Adipocyte (in vitro differentiated cells): ENCODE data around the gene MAST1.

Experiments used
- DNase-seq: peaks from one replicate; pipeline ENCODE4 v3.0.0-alpha.2; 2015; ENCODE audit warnings: low read depth
- H3K27me3 ChIP-seq: replicated peaks from 2 replicates; pipeline ENCODE4 v1.7.0; 2013; ENCODE audit warnings: mild to moderate bottlenecking, low read length, moderate library complexity; ENCODE audit not compliant: control insufficient read depth, insufficient read depth
- H3K36me3 ChIP-seq: 2 replicates; pipeline ENCODE4 v1.7.0; 2013; ENCODE audit warnings: low read length, mild to moderate bottlenecking, moderate library complexity; ENCODE audit not compliant: control insufficient read depth, insufficient read depth, severe bottlenecking
- H3K4me1 ChIP-seq: 2 replicates; pipeline ENCODE4 v1.7.0; 2013; ENCODE audit warnings: mild to moderate bottlenecking, low read length, moderate library complexity; ENCODE audit not compliant: control insufficient read depth, insufficient read depth
- H3K4me3 ChIP-seq: 2 replicates; pipeline ENCODE4 v1.7.0; 2013; ENCODE audit warnings: mild to moderate bottlenecking, low read length, moderate library complexity
- H3K9ac ChIP-seq: 2 replicates; pipeline ENCODE4 v1.7.0; 2013; ENCODE audit warnings: mild to moderate bottlenecking, low read length, moderate library complexity
- H3K9me3 ChIP-seq: 2 replicates; pipeline ENCODE4 v1.7.0; 2013; ENCODE audit warnings: mild to moderate bottlenecking, low read length, moderate library complexity; ENCODE audit not compliant: control insufficient read depth

The MAST1 gene

GRCh38 chr19:12833738-12834565 lies 4.4 kb upstream of the MAST1 start:
- Histone ChIP-seq H3K9ac (no peak overlapping the region), H3K36me3 (no peaks in the 10 kb centered on the region), H3K27me3 (peaks cover 78% of the 10 kb centered on the region), H3K4me1 (no peaks in the 10 kb centered on the region), H3K4me3 (no peak overlapping the region), H3K9me3 (no peaks in the 10 kb centered on the region)
- DNase-seq: peak; percentile 53

DNA sequence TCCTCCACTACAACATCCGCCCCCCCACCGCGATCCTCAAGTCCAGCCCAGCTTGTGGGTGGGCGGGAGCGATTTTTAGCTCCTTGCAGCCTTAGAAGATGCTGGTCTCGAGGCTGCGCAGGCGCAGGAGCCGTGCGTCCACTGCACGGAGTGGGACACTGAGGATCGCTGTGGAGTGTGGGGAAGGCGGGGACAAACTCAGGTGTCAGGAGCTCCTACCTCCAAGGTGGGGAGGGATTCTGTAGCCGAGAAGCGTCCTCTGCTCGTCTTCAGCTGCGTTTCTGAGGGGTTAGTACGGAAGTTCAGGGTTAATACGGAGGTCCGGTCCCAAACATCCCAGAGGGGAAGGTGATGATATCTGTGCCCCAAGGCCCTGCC lies 3.8 kb upstream of the MAST1 start, which contains the start of gene RTBDN:
TSS of gene RTBDN (minus strand) at position 14 of the 378 bp plus-strand sequence. CDS start 4,600 bp downstream, outside the sequence.
- no peaks in the 10 kb centered on the region for H3K4me1 ChIP-seq
- peaks cover 80% of the 10 kb centered on the region for H3K27me3 ChIP-seq
- no peak for DNase-seq
- H3K36me3 ChIP-seq: no peaks in the 10 kb centered on the region
- H3K9ac ChIP-seq: no peak within 1 kb of the TSS
- H3K9me3 ChIP-seq: no peaks in the 10 kb centered on the region
- no peak within 1 kb of the TSS for H3K4me3 ChIP-seq

GRCh38 chr19:12834976-12835757 lies 3.1 kb upstream of the MAST1 start:
- Histone ChIP-seq H3K27me3 (peaks cover 79% of the 10 kb centered on the region), H3K9me3 (no peaks in the 10 kb centered on the region), H3K4me1 (no peaks in the 10 kb centered on the region), H3K36me3 (no peaks in the 10 kb centered on the region), H3K4me3 (no peak overlapping the region), H3K9ac (no peak overlapping the region)
- DNase-seq: peak; percentile 42

DNA sequence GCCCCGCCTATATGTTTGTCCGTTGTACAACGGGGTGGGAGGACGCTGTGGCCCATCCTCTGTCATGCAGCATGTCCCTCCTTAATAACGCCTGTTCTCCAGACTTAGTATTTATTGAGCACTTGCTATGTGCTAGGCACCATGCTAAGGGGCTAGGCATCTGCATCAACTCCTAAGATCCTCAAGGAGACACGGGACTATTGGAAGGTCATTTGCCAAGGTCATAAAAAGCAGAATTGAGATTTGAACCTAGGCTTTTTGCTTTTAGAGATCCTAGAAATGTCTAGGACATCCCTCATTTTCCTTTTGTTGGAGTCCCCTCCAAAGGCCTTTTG lies 1.8 kb upstream of the MAST1 start:
- H3K27me3 ChIP-seq: peaks cover 82% of the 10 kb centered on the region

DNA sequence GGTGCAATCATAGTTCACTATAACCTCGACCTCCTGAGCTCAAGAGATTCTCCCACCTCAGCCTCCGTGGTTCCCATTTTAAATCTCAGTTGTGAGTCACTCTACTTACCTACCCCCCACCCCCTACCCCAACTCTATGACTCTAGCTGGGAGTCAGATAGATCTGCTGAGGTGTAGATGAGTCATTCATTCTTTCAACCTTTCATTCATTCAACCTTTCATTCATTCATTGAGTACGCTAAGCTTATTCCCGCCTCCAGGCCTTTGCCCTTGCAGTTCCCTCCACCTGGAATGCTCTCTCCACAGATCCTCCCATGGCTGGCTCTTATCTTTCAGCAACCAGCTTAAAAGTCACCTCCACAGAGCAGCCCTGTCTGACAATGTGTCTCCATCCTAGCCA lies 1.1 kb upstream of the MAST1 start:
- H3K36me3 ChIP-seq: no peaks in the 10 kb centered on the region
- H3K4me1 ChIP-seq: peaks cover 7% of the 10 kb centered on the region
- no peak overlapping the region for H3K4me3 ChIP-seq
- no peaks in the 10 kb centered on the region for H3K9me3 ChIP-seq
- H3K27me3 ChIP-seq: peaks cover 82% of the 10 kb centered on the region
- no peak overlapping the region for H3K9ac ChIP-seq
- no peak for DNase-seq

More for the DNA sequence above, 1.8 kb upstream of the MAST1 start:
- H3K9ac ChIP-seq: no peak overlapping the region
- H3K36me3 ChIP-seq: no peaks in the 10 kb centered on the region
- H3K4me3 ChIP-seq: no peak overlapping the region
- peaks cover 7% of the 10 kb centered on the region for H3K4me1 ChIP-seq
- DNase-seq: no peak
- H3K9me3 ChIP-seq: no peaks in the 10 kb centered on the region

DNA sequence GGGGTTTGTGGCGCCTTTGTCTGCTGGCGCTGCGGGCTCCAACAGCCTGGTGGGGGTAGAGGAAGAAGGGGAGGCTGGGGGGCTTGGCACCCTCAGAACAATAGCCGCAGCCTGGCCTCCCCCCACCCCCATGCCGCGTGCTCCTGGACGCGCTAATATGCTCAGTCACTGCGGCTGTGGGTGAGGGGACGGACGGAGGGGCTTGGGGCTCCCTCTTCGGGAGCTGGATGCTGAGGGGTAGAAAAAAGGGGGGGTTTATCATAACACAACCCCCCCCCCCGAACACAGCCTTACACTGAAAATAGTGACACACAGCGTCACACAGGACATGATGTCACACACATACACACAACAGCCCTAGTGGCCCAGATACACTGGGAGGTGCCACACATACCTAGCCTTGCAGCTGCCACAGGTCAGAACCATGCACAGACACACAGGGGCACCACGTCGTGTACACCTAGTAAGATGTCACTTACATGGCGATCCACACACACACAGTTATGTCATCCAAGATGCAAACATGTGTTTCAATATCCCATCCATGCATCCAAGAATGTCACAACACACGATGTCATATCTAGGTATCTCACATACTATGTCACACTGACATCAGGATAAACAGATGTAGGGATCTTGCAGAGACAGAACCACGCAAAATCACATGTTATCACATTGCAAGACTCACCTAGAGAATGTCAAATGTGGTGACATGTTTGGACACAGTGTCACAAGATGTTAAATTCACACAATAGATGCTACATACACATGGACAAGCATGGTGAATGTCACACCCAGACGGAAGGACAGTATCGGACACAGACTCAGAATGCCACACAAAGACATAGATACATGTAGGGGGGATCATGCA lies 806 bp downstream of the MAST1 start:
- Histone ChIP-seq H3K4me3 (no peak overlapping the region), H3K27me3 (peaks cover 76% of the 10 kb centered on the region)

DNA sequence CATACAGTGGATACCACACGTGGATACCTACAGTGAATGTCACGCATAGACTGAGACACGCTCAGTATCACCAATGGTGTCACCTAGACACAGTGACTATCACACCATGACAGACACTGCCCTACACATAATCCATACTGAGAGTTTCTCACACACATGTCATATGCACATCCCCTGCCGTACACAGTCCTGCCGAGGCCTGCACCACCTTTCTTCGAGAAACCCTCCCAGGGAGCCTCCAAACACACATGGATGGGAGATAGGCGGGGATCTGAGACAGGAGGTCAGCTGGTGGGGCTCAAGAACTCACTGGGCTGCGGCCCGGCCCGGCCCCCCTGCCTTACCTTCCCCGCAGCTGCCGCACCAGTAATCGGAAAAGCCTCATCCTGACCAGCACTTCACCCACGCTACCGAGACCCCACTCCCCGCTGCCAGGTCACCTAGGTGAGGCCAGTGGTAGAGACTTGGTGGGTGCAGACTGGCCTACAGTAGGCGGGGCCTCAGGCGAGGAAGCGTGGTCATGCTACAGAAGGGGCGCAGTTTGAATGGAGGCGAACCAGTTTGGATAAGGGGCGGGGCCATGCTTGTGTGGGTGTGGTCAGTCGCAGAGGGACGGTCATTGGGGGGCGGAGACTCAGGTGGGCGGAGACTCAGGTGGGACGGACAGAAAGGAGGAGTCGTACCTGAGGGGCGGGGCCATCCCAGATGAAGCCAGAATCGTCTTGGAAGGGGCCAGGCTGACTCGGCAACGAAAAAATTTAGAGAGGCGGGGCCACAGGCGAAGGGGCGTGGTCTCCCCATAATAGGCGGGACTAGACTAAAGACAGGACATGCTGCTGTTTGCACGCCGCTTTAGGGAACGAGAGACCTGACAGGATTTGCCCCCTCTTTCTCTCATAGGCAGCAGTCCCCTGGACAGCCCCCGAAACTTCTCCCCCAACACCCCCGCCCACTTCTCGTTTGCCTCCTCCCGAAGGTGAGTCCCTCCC lies 2.1 kb downstream of the MAST1 start:
- DNase-seq: peak; percentile 49
- no peaks in the 10 kb centered on the region for H3K9me3 ChIP-seq
- H3K9ac ChIP-seq: no peak overlapping the region
- H3K27me3 ChIP-seq: peaks cover 64% of the 10 kb centered on the region
- H3K4me1 ChIP-seq: peaks cover 7% of the 10 kb centered on the region
- H3K4me3 ChIP-seq: peak overlapping the region; percentile 47
- H3K36me3 ChIP-seq: no peaks in the 10 kb centered on the region

More for the DNA sequence above, 806 bp downstream of the MAST1 start:
- no peak for DNase-seq
- no peaks in the 10 kb centered on the region for H3K9me3 ChIP-seq
- no peak overlapping the region for H3K9ac ChIP-seq
- peaks cover 7% of the 10 kb centered on the region for H3K4me1 ChIP-seq
- H3K36me3 ChIP-seq: no peaks in the 10 kb centered on the region

DNA sequence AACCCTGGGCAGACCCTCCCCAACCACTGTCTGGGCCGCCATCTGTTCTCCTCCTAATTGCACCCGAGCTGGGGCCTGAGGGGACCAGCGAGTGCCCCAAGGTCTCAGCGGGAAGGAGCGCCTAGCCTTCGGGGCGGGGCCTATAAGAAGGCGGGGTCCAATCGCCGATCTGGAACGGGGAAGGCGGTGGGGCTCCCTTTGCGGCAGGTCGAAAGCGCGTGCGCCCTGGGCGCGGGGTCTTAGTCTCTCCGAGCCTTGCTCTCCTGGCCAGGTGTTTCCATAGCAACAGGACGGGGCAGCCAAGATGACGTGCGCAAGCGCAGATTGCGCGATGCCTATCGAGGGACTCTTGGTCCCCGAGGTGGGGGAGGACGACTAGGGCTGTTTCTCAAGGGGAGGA lies 2.8 kb downstream of the MAST1 start:
- DNase-seq: peak; percentile 39
- peaks cover 57% of the 10 kb centered on the region for H3K27me3 ChIP-seq
- H3K4me1 ChIP-seq: peaks cover 7% of the 10 kb centered on the region
- H3K36me3 ChIP-seq: no peaks in the 10 kb centered on the region
- peak overlapping the region; percentile 47 for H3K4me3 ChIP-seq
- H3K9me3 ChIP-seq: no peaks in the 10 kb centered on the region
- H3K9ac ChIP-seq: no peak overlapping the region

GRCh38 chr19:12842511-12842910 lies 4.2 kb downstream of the MAST1 start:
- Histone ChIP-seq H3K4me3 (no peak overlapping the region), H3K4me1 (peaks cover 7% of the 10 kb centered on the region), H3K27me3 (peaks cover 47% of the 10 kb centered on the region), H3K9me3 (no peaks in the 10 kb centered on the region), H3K36me3 (no peaks in the 10 kb centered on the region), H3K9ac (no peak overlapping the region)
- no peak for DNase-seq

DNA sequence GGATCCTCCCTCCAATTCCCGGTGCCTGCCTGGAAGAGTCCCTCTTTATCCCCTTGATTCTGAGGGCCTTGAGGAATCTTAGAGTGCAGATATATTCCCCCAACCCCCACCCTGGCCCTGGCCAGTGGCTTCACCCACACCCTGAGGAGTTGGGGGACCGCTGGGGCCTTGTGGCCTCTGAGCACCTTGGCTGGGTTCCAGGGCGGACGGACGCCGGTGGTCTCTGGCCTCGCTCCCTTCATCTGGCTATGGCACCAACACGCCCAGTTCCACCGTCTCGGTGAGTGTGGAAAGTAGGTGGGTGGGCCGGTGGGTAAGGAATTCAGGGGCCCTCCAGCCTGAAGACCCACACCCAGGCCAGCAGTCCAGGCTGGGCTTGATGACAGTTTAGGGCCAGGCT lies 5.0 kb downstream of the MAST1 start:
- no peak for DNase-seq
- peaks cover 41% of the 10 kb centered on the region for H3K27me3 ChIP-seq
- no peak overlapping the region for H3K4me3 ChIP-seq
- H3K9ac ChIP-seq: no peak overlapping the region
- no peaks in the 10 kb centered on the region for H3K9me3 ChIP-seq
- H3K4me1 ChIP-seq: peaks cover 10% of the 10 kb centered on the region
- H3K36me3 ChIP-seq: no peaks in the 10 kb centered on the region
